HG03060 (cell line): ENCODE measurements around the gene RNF224.

Experiments
- ATAC-seq: cut with Tn5 transposase; IDR thresholded peaks from one replicate; pipeline ENCODE4 v1.9.1; 2021; ENCODE audit warnings: low read depth, moderate number of reproducible peaks; ENCODE audit not compliant: unreplicated experiment

RNF224 gene

GRCh38 chr9:137213160-137214060, 13.9 kb upstream of the RNF224 start:
- ATAC-seq = no peak

GRCh38 chr9:137214620-137215019, 12.7 kb upstream of the RNF224 start:
- no peak for ATAC-seq

- ATAC-seq = no peak
These were observed 11.9 kb upstream of the RNF224 start for GRCh38 chr9:137215196-137215986.

GRCh38 chr9:137216188-137216965, 10.9 kb upstream of the RNF224 start:
- ATAC-seq = no peak

GRCh38 chr9:137217276-137218211, 9.8 kb upstream of the RNF224 start:
- ATAC-seq = no peak

- ATAC-seq = no peak
These were observed 9.0 kb upstream of the RNF224 start for GRCh38 chr9:137218212-137218753.

GRCh38 chr9:137218754-137219271, 8.5 kb upstream of the RNF224 start:
- no peak for ATAC-seq

- ATAC-seq = no peak
These were observed 7.5 kb upstream of the RNF224 start for GRCh38 chr9:137219757-137220316.

- no peak for ATAC-seq
These were observed 6.8 kb upstream of the RNF224 start for GRCh38 chr9:137220317-137221094.

GRCh38 chr9:137221095-137221505, 6.2 kb upstream of the RNF224 start:
- ATAC-seq = no peak

- no peak for ATAC-seq
These were observed 5.7 kb upstream of the RNF224 start for GRCh38 chr9:137221506-137222111.

- no peak for ATAC-seq
These were observed 4.9 kb upstream of the RNF224 start, which contains the start of gene RNF208 for GRCh38 chr9:137222190-137223077. TSS of gene RNF208 (minus strand) at chr9:137222240. CDS start at chr9:137221212, 1,028 bp downstream.

- peak; percentile 76 for ATAC-seq
These were observed 4.0 kb upstream of the RNF224 start for GRCh38 chr9:137223078-137223970.

- ATAC-seq = no peak
These were observed 2.2 kb upstream of the RNF224 start, which contains the start of gene CYSRT1 for GRCh38 chr9:137224830-137225694. TSS of gene CYSRT1 (plus strand) at chr9:137225174. CDS start at chr9:137225622, 448 bp downstream.
